VCaP (cell line): ENCODE data around the gene TAOK1.

Experiments used
- H3K27ac ChIP-seq: fragments of 450-650 bp; 2 replicates; pipeline ENCODE4 v1.5.1; 2017
- CTCF ChIP-seq: fragments of 450-650 bp; conservative IDR thresholded peaks from 2 replicates; pipeline ENCODE4 v1.5.1; 2017; ENCODE audit warnings: mild to moderate bottlenecking, moderate library complexity

The TAOK1 gene

GRCh38 chr17:29592850-29593551, 202.8 kb downstream of the TAOK1 start, which contains the start of gene ANKRD13B:
TSS of gene ANKRD13B (plus strand) at chr17:29593132. CDS start at chr17:29593622, 490 bp downstream.
- H3K27ac ChIP-seq = peak within 1 kb of the TSS; percentile 98
- TF ChIP-seq CTCF = no peak

- peak overlapping the region; percentile 98 for H3K27ac ChIP-seq
Observed at GRCh38 chr17:29593591-29594518, 203.7 kb downstream of the TAOK1 start.

GRCh38 chr17:29594519-29595090, 204.4 kb downstream of the TAOK1 start:
- H3K27ac ChIP-seq = peak overlapping the region; percentile 98
- peak; percentile 34 for TF ChIP-seq CTCF

More at GRCh38 chr17:29593591-29594518, 203.7 kb downstream of the TAOK1 start:
- peak; percentile 73 for TF ChIP-seq CTCF

GRCh38 chr17:29595107-29595942, 205.2 kb downstream of the TAOK1 start:
- TF ChIP-seq CTCF = no peak
- H3K27ac ChIP-seq = peak overlapping the region; percentile 98

GRCh38 chr17:29595943-29596774, 206.0 kb downstream of the TAOK1 start:
- peak overlapping the region; percentile 98 for H3K27ac ChIP-seq
- no peak for TF ChIP-seq CTCF

- no peak for TF ChIP-seq CTCF
- H3K27ac ChIP-seq = peak overlapping the region; percentile 98; the same call in 1 of the 2 replicates
Observed at GRCh38 chr17:29596811-29597210, 206.6 kb downstream of the TAOK1 start.
